Measurements from ENCODE around the gene HDAC9. TPM values are rescaled to one million over a fixed set of nuclear protein-coding genes. Genes with fewer than 3 reads are reported as not detected.
A peak's percentile ranks its signal among the peaks of the same experiment; 100 is the strongest.

The HDAC9 gene
- polyA plus RNA-seq, 2 of the 4 experiments (the other 2 are of a cell fraction), result 0.05 to 0.26 TPM

GRCh38 chr7:18590744-18591340, 95.3 kb downstream of the HDAC9 start (continued):
- TF ChIP-seq ATOH8 (CRISPR knock-in tag; IDR thresholded peaks at IDR 0.05; ENCODE audit: low read depth) (no peak), NPAS2 (CRISPR knock-in tag; IDR thresholded peaks at IDR 0.05; ENCODE audit: borderline replicate concordance) (no peak), CTCF (IDR thresholded peaks at IDR 0.05) (peak; percentile 53), ELK1 (IDR thresholded peaks at IDR 0.05; ENCODE audit: low read depth, low read length) (no peak), CEBPB (IDR thresholded peaks at IDR 0.05) (no peak), ZNF302 (CRISPR knock-in tag; IDR thresholded peaks at IDR 0.05) (no peak), FOSL2 (IDR thresholded peaks at IDR 0.05) (no peak), FOSL2 (CRISPR knock-in tag; IDR thresholded peaks at IDR 0.05) (no peak)

- no peaks in the 10 kb centered on the region for H3K9me3 ChIP-seq
- POLR2A ChIA-PET, result no interaction called here
- CTCF ChIA-PET, result no interaction called here
- no peak for DNase-seq (ENCODE audit: low read depth in 1 of 2, low spot score in 1 of 2)
- 34% methylated on average over 4 of the region's 4 CpGs for WGBS (ENCODE audit: missing lambda C conversion rate)
- no peak overlapping the region for H3K4me3 ChIP-seq
- no peaks in the 10 kb centered on the region for H3K4me1 ChIP-seq
- no peak for FAIRE-seq
- H3K27ac ChIP-seq, result no peak overlapping the region
- no peak for ATAC-seq
- H3K4me2 ChIP-seq, result no peak overlapping the region
- TF ChIP-seq MYC (IDR thresholded peaks at IDR 0.05; ENCODE audit: borderline replicate concordance, low read length) (no peak), E2F6 (IDR thresholded peaks at IDR 0.05; ENCODE audit: borderline replicate concordance, low read depth) (no peak), POLR2A (IDR thresholded peaks at IDR 0.05; ENCODE audit: low read length) (no peak), FOSB (CRISPR knock-in tag; IDR thresholded peaks at IDR 0.05) (no peak), ZFP36 (IDR thresholded peaks at IDR 0.05; ENCODE audit: borderline replicate concordance, partially characterized antibody) (no peak), NPAS2 (CRISPR knock-in tag; IDR thresholded peaks at IDR 0.05; ENCODE audit: borderline replicate concordance) (no peak), TP53 (CRISPR knock-in tag; IDR thresholded peaks at IDR 0.05) (no peak), RNF2 (IDR thresholded peaks at IDR 0.05; ENCODE audit: borderline replicate concordance, low read depth) (no peak), TFCP2L1 (CRISPR knock-in tag; IDR thresholded peaks at IDR 0.05) (no peak), NR3C1 (IDR thresholded peaks at IDR 0.05) (no peak), CHD4 (IDR thresholded peaks at IDR 0.05; ENCODE audit: borderline replicate concordance) (no peak), CTCF (IDR thresholded peaks at IDR 0.05) (no peak), EP300 (IDR thresholded peaks at IDR 0.05) (no peak), HMGXB4 (CRISPR knock-in tag; IDR thresholded peaks at IDR 0.05; ENCODE audit: borderline replicate concordance) (no peak), KDM1A (IDR thresholded peaks at IDR 0.05; ENCODE audit: low read depth) (no peak), EHF (CRISPR knock-in tag; IDR thresholded peaks at IDR 0.05) (no peak), RARB (CRISPR knock-in tag; IDR thresholded peaks at IDR 0.05) (no peak)
Measured at GRCh38 chr7:18593602-18594279, 98.2 kb downstream of the HDAC9 start.
